ENCODE measurements around the gene CCDC57. TPM values are rescaled to one million over a fixed set of nuclear protein-coding genes. Genes with fewer than 3 reads are reported as not detected.

CCDC57 gene
- total and polyA plus RNA-seq, 2 experiments from 2014 or later: 15.7 to 29.8 TPM

- 96% methylated on average over 4 of the region's 23 CpGs for WGBS (ENCODE audit: low lambda C conversion rate, missing lambda C conversion rate)
- no peaks in the 10 kb centered on the region for H3K36me3 ChIP-seq (replicated peaks; ENCODE audit: insufficient read depth, low read depth)
- H2AFZ ChIP-seq: no peak overlapping the region
- TF ChIP-seq EZH2 (IDR thresholded peaks at IDR 0.05; ENCODE audit: borderline replicate concordance) (no peak), CTCF (IDR thresholded peaks at IDR 0.05; ENCODE audit: poor library complexity) (no peak), EZH2phosphoT487 (IDR thresholded peaks at IDR 0.05; ENCODE audit: low read depth, severe bottlenecking, unreplicated experiment) (no peak)
- H3K9me3 ChIP-seq (ENCODE audit: low read depth): no peaks in the 10 kb centered on the region
- no peak overlapping the region for H3K27ac ChIP-seq
- no peaks in the 10 kb centered on the region for H3K4me1 ChIP-seq (ENCODE audit: insufficient read depth)
- no peak overlapping the region for H3K4me3 ChIP-seq
- H4K20me1 ChIP-seq (ENCODE audit: insufficient read depth, poor library complexity, severe bottlenecking): no peaks in the 10 kb centered on the region
- H3K79me2 ChIP-seq: no peaks in the 10 kb centered on the region
- no peak overlapping the region for H3K4me2 ChIP-seq
- H3K9me2 ChIP-seq (replicated peaks; ENCODE audit: insufficient read depth): no peaks in the 10 kb centered on the region
- H3K27me3 ChIP-seq: no peaks in the 10 kb centered on the region
- DNase-seq (ENCODE audit: low spot score): no peak
Measured at GRCh38 chr17:82187500-82187899, 25.1 kb downstream of the CCDC57 start.

GRCh38 chr17:82186221-82186620, 26.4 kb downstream of the CCDC57 start:
- no peaks in the 10 kb centered on the region for H3K27me3 ChIP-seq

GRCh38 chr17:82184761-82185160, 27.9 kb downstream of the CCDC57 start:
- Histone ChIP-seq H3K4me3 (no peak overlapping the region), H3K9me2 (replicated peaks; ENCODE audit: insufficient read depth) (no peaks in the 10 kb centered on the region), H3K27ac (no peak overlapping the region), H3K36me3 (replicated peaks; ENCODE audit: insufficient read depth, low read depth) (no peaks in the 10 kb centered on the region), H3K79me2 (no peaks in the 10 kb centered on the region), H3K27me3 (no peaks in the 10 kb centered on the region), H3K9me3 (ENCODE audit: low read depth) (no peaks in the 10 kb centered on the region), H3K4me2 (no peak overlapping the region), H2AFZ (no peak overlapping the region), H4K20me1 (ENCODE audit: insufficient read depth, poor library complexity, severe bottlenecking) (no peaks in the 10 kb centered on the region), H3K4me1 (ENCODE audit: insufficient read depth) (no peaks in the 10 kb centered on the region)
- 87% methylated on average over 5 of the region's 5 CpGs for WGBS (ENCODE audit: low lambda C conversion rate, missing lambda C conversion rate)
- no peak for DNase-seq (ENCODE audit: low spot score)
- no peak for TF ChIP-seq EZH2phosphoT487 (IDR thresholded peaks at IDR 0.05; ENCODE audit: low read depth, severe bottlenecking, unreplicated experiment)
- TF ChIP-seq CTCF (IDR thresholded peaks at IDR 0.05; ENCODE audit: poor library complexity): no peak
- TF ChIP-seq EZH2 (IDR thresholded peaks at IDR 0.05; ENCODE audit: borderline replicate concordance): no peak

More at GRCh38 chr17:82186221-82186620, 26.4 kb downstream of the CCDC57 start:
- Histone ChIP-seq H3K9me2 (replicated peaks; ENCODE audit: insufficient read depth) (no peaks in the 10 kb centered on the region), H2AFZ (no peak overlapping the region), H3K27ac (no peak overlapping the region), H3K4me3 (no peak overlapping the region), H3K36me3 (replicated peaks; ENCODE audit: insufficient read depth, low read depth) (no peaks in the 10 kb centered on the region), H4K20me1 (ENCODE audit: insufficient read depth, poor library complexity, severe bottlenecking) (no peaks in the 10 kb centered on the region), H3K4me1 (ENCODE audit: insufficient read depth) (no peaks in the 10 kb centered on the region), H3K4me2 (no peak overlapping the region), H3K9me3 (ENCODE audit: low read depth) (no peaks in the 10 kb centered on the region), H3K79me2 (no peaks in the 10 kb centered on the region)
- WGBS (ENCODE audit: low lambda C conversion rate, missing lambda C conversion rate): 97% methylated on average over 15 of the region's 15 CpGs
- no peak for TF ChIP-seq CTCF (IDR thresholded peaks at IDR 0.05; ENCODE audit: poor library complexity)
- no peak for TF ChIP-seq EZH2phosphoT487 (IDR thresholded peaks at IDR 0.05; ENCODE audit: low read depth, severe bottlenecking, unreplicated experiment)
- no peak for TF ChIP-seq EZH2 (IDR thresholded peaks at IDR 0.05; ENCODE audit: borderline replicate concordance)
- no peak for DNase-seq (ENCODE audit: low spot score)

Data from hepatocyte (in vitro differentiated cells).